Right lobe of liver (tissue), 4 donors: ENCODE results near the gene CNGB1.

Experiments used
- CTCF ChIP-seq, 4 donors: fragments of 200-600 bp in 3 of 4; fragments of 450-650 bp in 1 of 4; IDR thresholded peaks; one replicate each; pipeline versions ENCODE4 v1.5.1 to v1.8.0; 2016 to 2022; ENCODE audit warnings: antibody characterized with exemption in 4 of 4, mild to moderate bottlenecking in 2 of 4
- POLR2A ChIP-seq: fragments of 450-650 bp; IDR thresholded peaks from one replicate; pipeline ENCODE4 v1.6.1; 2017; ENCODE audit warnings: antibody characterized with exemption, mild to moderate bottlenecking
- donor health status: DM: no; HTN: no; CAD: no.
- donor health status: DM: no; HTN: no; CAD: no.
- donor health status: DM: no; HTN: yes; CAD: no.

- TF ChIP-seq CTCF (IDR thresholded peaks at IDR 0.05), result no peak
- no peak for TF ChIP-seq POLR2A
Measured at GRCh38 chr16:57996406-57997175, 25.7 kb upstream of the CNGB1 start.
